OCI-LY3 (cell line): ENCODE results near the gene CYP2W1.

Source experiments
- EZH2phosphoT487 ChIP-seq: fragments of 200-600 bp; shearing (Covaris generic); IDR thresholded peaks from 2 replicates; pipeline ENCODE4 v1.6.1; 2018; ENCODE audit warnings: antibody characterized with exemption, mixed run types, low read depth
- TF ChIP-seq, protein P1 (sequence below): fragments of 200-600, 300-600 bp; sonication (generic); IDR thresholded peaks from 2 replicates; pipeline ENCODE4 v1.5.1; 2014; ENCODE audit warnings: antibody characterized with exemption, low read length, low read depth

DNA sequence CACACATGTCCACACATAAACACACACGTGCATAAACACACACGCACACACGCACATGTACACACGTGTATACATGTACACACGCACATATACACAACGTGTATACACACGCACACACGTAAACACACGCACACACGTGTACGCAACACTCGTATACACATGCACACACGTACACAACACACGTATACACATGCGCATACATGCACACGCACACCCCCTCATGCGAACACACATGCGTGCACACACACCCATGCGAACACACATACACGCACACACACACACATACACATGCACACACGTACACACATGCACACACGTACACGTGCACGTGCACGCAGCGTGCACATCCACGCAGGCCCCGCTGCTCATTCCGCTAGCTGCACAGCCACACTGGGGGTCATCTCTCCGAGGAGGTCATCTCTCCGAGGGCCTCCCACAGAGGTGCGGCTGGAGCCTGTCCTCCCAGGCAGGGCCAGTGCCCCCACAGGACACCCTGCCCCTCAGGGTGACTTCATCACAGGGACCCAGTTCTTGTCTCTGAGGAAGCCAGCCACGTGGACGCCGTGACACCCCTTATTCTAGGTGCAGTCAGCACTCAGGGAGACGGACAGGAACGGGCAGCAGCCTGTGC lies 25.9 kb downstream of the CYP2W1 start:
- no peak for TF ChIP-seq EZH2phosphoT487
- TF ChIP-seq, protein P1, sequence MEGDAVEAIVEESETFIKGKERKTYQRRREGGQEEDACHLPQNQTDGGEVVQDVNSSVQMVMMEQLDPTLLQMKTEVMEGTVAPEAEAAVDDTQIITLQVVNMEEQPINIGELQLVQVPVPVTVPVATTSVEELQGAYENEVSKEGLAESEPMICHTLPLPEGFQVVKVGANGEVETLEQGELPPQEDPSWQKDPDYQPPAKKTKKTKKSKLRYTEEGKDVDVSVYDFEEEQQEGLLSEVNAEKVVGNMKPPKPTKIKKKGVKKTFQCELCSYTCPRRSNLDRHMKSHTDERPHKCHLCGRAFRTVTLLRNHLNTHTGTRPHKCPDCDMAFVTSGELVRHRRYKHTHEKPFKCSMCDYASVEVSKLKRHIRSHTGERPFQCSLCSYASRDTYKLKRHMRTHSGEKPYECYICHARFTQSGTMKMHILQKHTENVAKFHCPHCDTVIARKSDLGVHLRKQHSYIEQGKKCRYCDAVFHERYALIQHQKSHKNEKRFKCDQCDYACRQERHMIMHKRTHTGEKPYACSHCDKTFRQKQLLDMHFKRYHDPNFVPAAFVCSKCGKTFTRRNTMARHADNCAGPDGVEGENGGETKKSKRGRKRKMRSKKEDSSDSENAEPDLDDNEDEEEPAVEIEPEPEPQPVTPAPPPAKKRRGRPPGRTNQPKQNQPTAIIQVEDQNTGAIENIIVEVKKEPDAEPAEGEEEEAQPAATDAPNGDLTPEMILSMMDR: no peak
